HepG2 (cell line): Measurements from ENCODE around the gene ANXA2. TPM values are rescaled to one million over a fixed set of nuclear protein-coding genes. Genes with fewer than 3 reads are reported as not detected.

Experiments used
- BCLAF1 ChIP-seq: fragments of 450-650 bp; IDR thresholded peaks from 2 replicates; pipeline ENCODE4 v1.6.1; 2017; ENCODE audit warnings: mild to moderate bottlenecking
- CENPX ChIP-seq: sonication (generic); formaldehyde crosslinking; IDR thresholded peaks from 2 replicates; pipeline ENCODE4 v1.9.0; 2021; ENCODE audit warnings: mild to moderate bottlenecking, missing genetic modification reagents, moderate library complexity
- DDIT3 ChIP-seq: sonication (generic); formaldehyde crosslinking; IDR thresholded peaks from 2 replicates; pipeline ENCODE4 v1.4.0; 2020; ENCODE audit warnings: mild to moderate bottlenecking, missing genetic modification reagents
- DNMT1 ChIP-seq: sonication (generic); formaldehyde crosslinking; IDR thresholded peaks from 2 replicates; pipeline ENCODE4 v1.5.1; 2020; ENCODE audit warnings: mild to moderate bottlenecking, missing genetic modification reagents
- FOSL2 ChIP-seq: sonication (generic); formaldehyde crosslinking; IDR thresholded peaks from 2 replicates; pipeline ENCODE4 v1.4.0; 2020; ENCODE audit warnings: missing genetic modification reagents
- HES4 ChIP-seq: sonication (generic); formaldehyde crosslinking; IDR thresholded peaks from 2 replicates; pipeline ENCODE4 v1.9.0; 2021; ENCODE audit warnings: mild to moderate bottlenecking, missing genetic modification reagents, borderline replicate concordance
- IRX3 ChIP-seq: sonication (generic); formaldehyde crosslinking; IDR thresholded peaks from 2 replicates; pipeline ENCODE4 v1.8.1; 2023; ENCODE audit warnings: mild to moderate bottlenecking, low read depth, missing genetic modification reagents, borderline replicate concordance
- JDP2 ChIP-seq: sonication (generic); formaldehyde crosslinking; IDR thresholded peaks from 2 replicates; pipeline ENCODE4 v1.8.1; 2022; ENCODE audit warnings: missing genetic modification reagents, borderline replicate concordance
- JUN ChIP-seq: sonication (generic); formaldehyde crosslinking; IDR thresholded peaks from 2 replicates; pipeline ENCODE4 v1.4.0; 2020; ENCODE audit warnings: mild to moderate bottlenecking, missing genetic modification reagents
- KDM1A ChIP-seq: IDR thresholded peaks from 2 replicates; pipeline ENCODE4 v1.6.1; 2016; ENCODE audit warnings: missing compliant biosample characterization
- KLF9 ChIP-seq: IDR thresholded peaks from 2 replicates; pipeline ENCODE4 v1.6.1; 2016; ENCODE audit warnings: low read depth
- NR2F6 ChIP-seq, 2 experiments: IDR thresholded peaks; 2 replicates each; pipeline ENCODE4 v1.6.1; 2016; ENCODE audit warnings: antibody characterized with exemption in 1 of 2, mild to moderate bottlenecking in 1 of 2
- PPARG ChIP-seq: conservative IDR thresholded peaks from 2 replicates; pipeline ENCODE4 v1.6.1; 2016; ENCODE audit warnings: missing biosample characterization, missing genetic modification reagents
- SAP130 ChIP-seq: IDR thresholded peaks from 2 replicates; pipeline ENCODE4 v1.6.1; 2016; ENCODE audit warnings: low read depth
- SIX1 ChIP-seq: sonication (generic); formaldehyde crosslinking; IDR thresholded peaks from 2 replicates; pipeline ENCODE4 v1.4.0; 2020; ENCODE audit warnings: missing genetic modification reagents, borderline replicate concordance
- SMYD3 ChIP-seq: sonication (generic); formaldehyde crosslinking; IDR thresholded peaks from 2 replicates; pipeline ENCODE4 v1.8.1; 2023; ENCODE audit warnings: mild to moderate bottlenecking, missing genetic modification reagents
- ZNF121 ChIP-seq: sonication (generic); formaldehyde crosslinking; IDR thresholded peaks from 2 replicates; pipeline ENCODE4 v1.5.0; 2020; ENCODE audit warnings: mild to moderate bottlenecking, missing genetic modification reagents
- ZNF292 ChIP-seq: sonication (generic); formaldehyde crosslinking; IDR thresholded peaks from 2 replicates; pipeline ENCODE4 v1.8.1; 2022; ENCODE audit warnings: mild to moderate bottlenecking, low read depth, missing genetic modification reagents, borderline replicate concordance
- ZNF331 ChIP-seq: sonication (generic); formaldehyde crosslinking; IDR thresholded peaks from 2 replicates; pipeline ENCODE4 v1.4.0; 2020; ENCODE audit warnings: missing genetic modification reagents
- ZNF616 ChIP-seq: sonication (generic); formaldehyde crosslinking; IDR thresholded peaks from 2 replicates; pipeline ENCODE4 v1.5.0; 2020; ENCODE audit warnings: low read depth, mild to moderate bottlenecking, missing genetic modification reagents
- ZNF678 ChIP-seq: sonication (generic); formaldehyde crosslinking; IDR thresholded peaks from 2 replicates; pipeline ENCODE4 v1.4.0; 2020; ENCODE audit warnings: mild to moderate bottlenecking, missing genetic modification reagents
- ZNF7 ChIP-seq: IDR thresholded peaks from 2 replicates; pipeline ENCODE4 v1.6.1; 2016; ENCODE audit warnings: missing biosample characterization, missing genetic modification reagents
- ZNF749 ChIP-seq: sonication (generic); formaldehyde crosslinking; IDR thresholded peaks from 2 replicates; pipeline ENCODE4 v1.8.0; 2022; ENCODE audit warnings: mild to moderate bottlenecking, missing genetic modification reagents, moderate library complexity, borderline replicate concordance
- ZSCAN20 ChIP-seq: sonication (generic); formaldehyde crosslinking; IDR thresholded peaks from 2 replicates; pipeline ENCODE4 v1.4.0; 2020; ENCODE audit warnings: missing genetic modification reagents, mild to moderate bottlenecking, borderline replicate concordance
- polyA plus RNA-seq, 8 experiments: library from polyadenylated mRNA; depleted of rRNA in 3 of 8; stranded (reverse) in 7 of 8; unstranded in 1 of 8; fragments of >200 nt; fragmentation: Illumina TruSeq in 4 of 8; extraction: Trizol in 4 of 8; gene quantifications; 2 replicates each; pipeline versions ENCODE4 v1.2.1 to v1.2.3, GENCODE V29; 2011 to 2016; ENCODE audit warnings: low read depth in 4 of 8, missing spikeins in 1 of 8, mixed read lengths in 1 of 8; ENCODE audit not compliant: insufficient read depth in 1 of 8
- total RNA-seq, 5 experiments: library from RNA; depleted of rRNA; stranded (reverse); fragments of >200 nt; fragmentation: Illumina TruSeq; extraction: Trizol; gene quantifications; 2 replicates each; pipeline ENCODE4 v1.2.3, GENCODE V29; 2016; ENCODE audit warnings: low read depth in 1 of 5
- TF ChIP-seq, protein P1 (sequence below): IDR thresholded peaks from 2 replicates; pipeline ENCODE4 v1.6.1; 2016
- TF ChIP-seq, protein P2 (sequence below): sonication (generic); formaldehyde crosslinking; IDR thresholded peaks from 2 replicates; pipeline ENCODE4 v1.5.0; 2020; ENCODE audit warnings: missing genetic modification reagents

ANXA2 gene
- total and polyA plus RNA-seq, 2 of the 13 experiments (the other 11 are each of a cell fraction or from before 2014, with no cell fraction given) = 196 to 613 TPM

- TF ChIP-seq FOSL2 (CRISPR knock-in tag) = peak; percentile 95
- no peak for TF ChIP-seq HES4
- no peak for TF ChIP-seq CENPX
- peak; percentile 96 for TF ChIP-seq ZNF292 (CRISPR knock-in tag)
- TF ChIP-seq KDM1A (CRISPR knock-in tag) = 0 out of 2 replicates have a peak, but pooled peaks have one; percentile 46
- TF ChIP-seq, protein P1, sequence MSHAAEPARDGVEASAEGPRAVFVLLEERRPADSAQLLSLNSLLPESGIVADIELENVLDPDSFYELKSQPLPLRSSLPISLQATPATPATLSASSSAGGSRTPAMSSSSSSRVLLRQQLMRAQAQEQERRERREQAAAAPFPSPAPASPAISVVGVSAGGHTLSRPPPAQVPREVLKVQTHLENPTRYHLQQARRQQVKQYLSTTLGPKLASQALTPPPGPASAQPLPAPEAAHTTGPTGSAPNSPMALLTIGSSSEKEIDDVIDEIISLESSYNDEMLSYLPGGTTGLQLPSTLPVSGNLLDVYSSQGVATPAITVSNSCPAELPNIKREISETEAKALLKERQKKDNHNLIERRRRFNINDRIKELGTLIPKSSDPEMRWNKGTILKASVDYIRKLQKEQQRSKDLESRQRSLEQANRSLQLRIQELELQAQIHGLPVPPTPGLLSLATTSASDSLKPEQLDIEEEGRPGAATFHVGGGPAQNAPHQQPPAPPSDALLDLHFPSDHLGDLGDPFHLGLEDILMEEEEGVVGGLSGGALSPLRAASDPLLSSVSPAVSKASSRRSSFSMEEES (CRISPR knock-in tag) = peak; percentile 60
- 0 out of 2 replicates have a peak, but pooled peaks have one; percentile 30 for TF ChIP-seq SMYD3 (CRISPR knock-in tag)
- no peak; the same call in 1 of the 2 replicates for TF ChIP-seq JDP2 (CRISPR knock-in tag)
- TF ChIP-seq, protein P2, sequence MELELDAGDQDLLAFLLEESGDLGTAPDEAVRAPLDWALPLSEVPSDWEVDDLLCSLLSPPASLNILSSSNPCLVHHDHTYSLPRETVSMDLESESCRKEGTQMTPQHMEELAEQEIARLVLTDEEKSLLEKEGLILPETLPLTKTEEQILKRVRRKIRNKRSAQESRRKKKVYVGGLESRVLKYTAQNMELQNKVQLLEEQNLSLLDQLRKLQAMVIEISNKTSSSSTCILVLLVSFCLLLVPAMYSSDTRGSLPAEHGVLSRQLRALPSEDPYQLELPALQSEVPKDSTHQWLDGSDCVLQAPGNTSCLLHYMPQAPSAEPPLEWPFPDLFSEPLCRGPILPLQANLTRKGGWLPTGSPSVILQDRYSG (CRISPR knock-in tag) = no peak
- TF ChIP-seq DNMT1 = no peak
- peak; percentile 92 for TF ChIP-seq JUN (CRISPR knock-in tag)
- peak; percentile 85 for TF ChIP-seq SAP130 (CRISPR knock-in tag)
- peak; percentile 87 for TF ChIP-seq NR2F6 (IDR thresholded peaks at IDR 0.05)
- TF ChIP-seq NR2F6 (CRISPR knock-in tag; IDR thresholded peaks at IDR 0.05) = peak; percentile 89
- no peak for TF ChIP-seq ZNF678 (CRISPR knock-in tag)
- peak; percentile 91 for TF ChIP-seq ZNF331 (CRISPR knock-in tag)
- TF ChIP-seq BCLAF1 = no peak
- TF ChIP-seq DDIT3 = no peak; the same call in 1 of the 2 replicates
- TF ChIP-seq PPARG (CRISPR knock-in tag) = peak; percentile 83
- TF ChIP-seq ZNF121 (CRISPR knock-in tag) = 0 out of 2 replicates have a peak, but pooled peaks have one; percentile 13
- no peak for TF ChIP-seq IRX3 (CRISPR knock-in tag)
- no peak for TF ChIP-seq ZNF616 (CRISPR knock-in tag)
- 0 out of 2 replicates have a peak, but pooled peaks have one; percentile 52 for TF ChIP-seq SIX1 (CRISPR knock-in tag)
- no peak for TF ChIP-seq ZNF749
- TF ChIP-seq ZSCAN20 (CRISPR knock-in tag) = no peak; the same call in 1 of the 2 replicates
- TF ChIP-seq KLF9 (CRISPR knock-in tag) = no peak
- TF ChIP-seq ZNF7 (CRISPR knock-in tag) = 0 out of 2 replicates have a peak, but pooled peaks have one; percentile 7
Observed at GRCh38 chr15:60392986-60393790, 4.6 kb downstream of the ANXA2 start (continued).
